Peyer's patch (tissue), 4 donors: ENCODE measurements around the gene NPPC.

Experiments used
- CTCF ChIP-seq, 6 experiments: fragments of 450-650 bp in 4 of 6; fragments of 200-600 bp in 2 of 6; sonication (generic) in 1 of 6; IDR thresholded peaks; one replicate each; pipeline ENCODE4 v1.5.1; 2017 to 2019; ENCODE audit warnings: antibody characterized with exemption in 6 of 6, mild to moderate bottlenecking in 3 of 6, moderate library complexity in 1 of 6
- POLR2A ChIP-seq, 2 donors: fragments of 450-650 bp; IDR thresholded peaks; one replicate each; pipeline ENCODE4 v1.5.1; 2017; ENCODE audit warnings: antibody characterized with exemption in 2 of 2, mild to moderate bottlenecking in 2 of 2, moderate library complexity in 2 of 2

- TF ChIP-seq CTCF (IDR thresholded peaks at IDR 0.05) (no peak), POLR2A (IDR thresholded peaks at IDR 0.05) (no peak)
Measured at GRCh38 chr2:231935207-231935524, 9.0 kb upstream of the NPPC start.
